Fibroblast of the aortic adventitia (primary cell): ENCODE measurements around the gene QSOX1. TPM values are rescaled to one million over a fixed set of nuclear protein-coding genes. Genes with fewer than 3 reads are reported as not detected.

Source experiments
- DNase-seq: peaks from one replicate; pipeline ENCODE4 v3.0.0-alpha.2; 2010; ENCODE audit warnings: low read depth
- H3K4me3 ChIP-seq: 2 replicates; pipeline ENCODE4 v1.5.1; 2011; ENCODE audit warnings: low read depth, mild to moderate bottlenecking, control low read depth, low read length, moderate library complexity
- total RNA-seq: library from RNA; depleted of rRNA; stranded (reverse); fragments of >200 nt; gene quantifications from 2 replicates; pipeline ENCODE4 v1.2.3, GENCODE V29; 2012; ENCODE audit warnings: low replicate concordance
- TF ChIP-seq, protein P1 (sequence below): IDR thresholded peaks from 2 replicates; pipeline ENCODE4 v1.5.1; 2011; ENCODE audit warnings: mild to moderate bottlenecking, low read length, control low read depth, inconsistent platforms; ENCODE audit not compliant: insufficient read depth

The QSOX1 gene
- total RNA-seq, 1 donor, result 261 TPM

DNA sequence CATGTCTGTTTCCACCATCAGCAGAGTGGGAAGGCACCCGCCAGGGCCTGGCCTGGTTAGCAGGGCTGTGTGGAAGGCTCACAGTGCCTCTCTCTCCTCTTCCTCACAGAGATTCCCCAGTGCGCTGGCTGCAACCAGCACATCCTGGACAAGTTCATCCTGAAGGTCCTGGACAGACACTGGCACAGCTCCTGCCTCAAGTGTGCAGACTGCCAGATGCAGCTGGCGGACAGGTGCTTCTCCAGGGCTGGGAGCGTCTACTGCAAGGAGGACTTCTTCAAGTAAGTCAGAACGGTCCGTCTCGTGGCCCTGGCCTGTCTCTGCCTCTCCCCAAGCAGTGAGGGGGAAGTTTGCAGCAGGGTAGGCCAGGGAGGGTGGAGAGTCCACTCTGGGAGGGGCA lies 93.5 kb downstream of the QSOX1 start:
- TF ChIP-seq, protein P1, sequence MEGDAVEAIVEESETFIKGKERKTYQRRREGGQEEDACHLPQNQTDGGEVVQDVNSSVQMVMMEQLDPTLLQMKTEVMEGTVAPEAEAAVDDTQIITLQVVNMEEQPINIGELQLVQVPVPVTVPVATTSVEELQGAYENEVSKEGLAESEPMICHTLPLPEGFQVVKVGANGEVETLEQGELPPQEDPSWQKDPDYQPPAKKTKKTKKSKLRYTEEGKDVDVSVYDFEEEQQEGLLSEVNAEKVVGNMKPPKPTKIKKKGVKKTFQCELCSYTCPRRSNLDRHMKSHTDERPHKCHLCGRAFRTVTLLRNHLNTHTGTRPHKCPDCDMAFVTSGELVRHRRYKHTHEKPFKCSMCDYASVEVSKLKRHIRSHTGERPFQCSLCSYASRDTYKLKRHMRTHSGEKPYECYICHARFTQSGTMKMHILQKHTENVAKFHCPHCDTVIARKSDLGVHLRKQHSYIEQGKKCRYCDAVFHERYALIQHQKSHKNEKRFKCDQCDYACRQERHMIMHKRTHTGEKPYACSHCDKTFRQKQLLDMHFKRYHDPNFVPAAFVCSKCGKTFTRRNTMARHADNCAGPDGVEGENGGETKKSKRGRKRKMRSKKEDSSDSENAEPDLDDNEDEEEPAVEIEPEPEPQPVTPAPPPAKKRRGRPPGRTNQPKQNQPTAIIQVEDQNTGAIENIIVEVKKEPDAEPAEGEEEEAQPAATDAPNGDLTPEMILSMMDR, result no peak
- DNase-seq, result no peak
- no peak overlapping the region for H3K4me3 ChIP-seq

DNA sequence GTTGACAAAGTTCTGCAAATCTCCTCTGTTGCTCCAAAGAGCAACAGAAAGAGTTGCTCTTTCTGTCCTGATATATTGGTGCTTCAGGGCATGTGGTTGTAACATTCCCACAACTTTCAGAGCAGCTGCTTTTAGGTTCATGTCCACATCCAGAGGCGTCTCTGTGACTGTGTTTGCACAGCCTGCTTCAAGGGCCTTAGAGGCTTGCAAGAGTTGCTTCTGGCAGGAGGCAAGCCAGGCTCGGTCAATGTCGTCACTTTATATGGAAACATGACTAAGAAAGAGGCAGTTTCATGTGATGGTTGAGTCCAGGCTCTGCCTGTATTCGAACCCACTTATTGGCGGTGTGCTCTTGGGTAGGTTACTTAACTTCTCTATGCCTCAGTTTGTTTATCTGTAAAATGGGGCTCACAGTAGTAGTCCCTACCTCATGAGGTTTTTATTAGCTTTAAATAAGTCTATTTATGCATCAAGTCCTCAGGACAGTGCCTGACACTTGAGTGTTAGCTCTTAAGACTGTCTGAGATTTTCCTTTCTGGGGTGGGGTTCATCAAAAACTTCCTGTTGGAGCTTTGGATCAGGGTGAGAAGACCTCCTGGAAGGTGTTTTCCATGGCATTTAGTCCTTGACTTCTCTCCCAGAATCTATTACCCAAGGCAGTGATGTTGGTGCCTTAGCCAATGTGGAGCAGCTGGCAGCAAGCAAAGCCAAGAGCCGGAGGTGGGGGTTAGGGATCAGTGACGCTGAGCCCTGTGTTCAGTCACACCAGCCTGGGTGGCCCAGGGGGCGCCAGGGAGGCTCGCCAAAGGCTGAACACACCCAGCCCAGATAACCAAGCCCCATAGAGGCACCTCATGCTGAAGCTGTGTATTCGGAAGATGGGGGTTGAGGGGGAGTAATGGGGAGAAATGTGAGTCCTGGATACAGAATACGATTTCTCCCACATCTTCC lies 94.3 kb downstream of the QSOX1 start:
- TF ChIP-seq, protein P1, result no peak
- DNase-seq, result peak; percentile 21
- no peak overlapping the region for H3K4me3 ChIP-seq

DNA sequence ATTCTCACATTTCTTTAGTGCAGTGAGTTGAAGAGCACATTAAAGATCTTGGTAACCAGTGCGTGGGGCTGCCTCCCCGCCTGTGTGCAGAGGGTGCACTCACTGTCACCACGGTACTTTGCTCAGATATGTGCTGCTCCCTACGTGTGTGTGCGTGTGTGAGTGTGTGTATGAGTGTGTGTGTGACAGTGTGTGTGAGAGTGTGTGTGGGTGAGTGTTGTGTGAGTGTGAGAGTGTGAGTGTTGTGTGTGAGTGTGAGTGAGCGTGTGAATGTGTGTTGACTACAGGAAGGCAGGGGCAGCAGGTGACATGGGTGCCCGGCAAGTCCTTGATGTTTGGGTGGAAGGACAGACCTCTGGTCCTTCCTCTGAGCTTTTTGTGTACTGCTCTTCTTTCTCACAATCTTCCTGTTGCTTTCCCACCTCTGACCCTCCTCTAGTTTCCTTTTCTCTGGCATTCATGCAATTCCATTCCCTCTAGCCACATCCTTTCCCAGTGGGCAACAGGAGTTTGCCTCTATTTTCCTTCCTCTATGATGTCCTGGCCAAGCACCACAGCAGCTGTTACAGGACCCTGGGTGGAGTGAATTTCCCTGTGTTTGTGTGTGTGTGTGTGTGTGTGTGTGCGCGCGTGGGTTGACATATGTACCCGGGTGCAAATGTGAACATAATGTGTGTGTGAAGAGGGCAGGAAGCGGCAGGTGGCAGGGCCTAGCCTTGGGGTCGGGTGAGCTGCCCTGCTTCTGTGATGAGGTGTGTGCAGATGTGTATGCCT lies 95.2 kb downstream of the QSOX1 start:
- no peak overlapping the region for H3K4me3 ChIP-seq
- TF ChIP-seq, protein P1, result no peak
- DNase-seq, result no peak

DNA sequence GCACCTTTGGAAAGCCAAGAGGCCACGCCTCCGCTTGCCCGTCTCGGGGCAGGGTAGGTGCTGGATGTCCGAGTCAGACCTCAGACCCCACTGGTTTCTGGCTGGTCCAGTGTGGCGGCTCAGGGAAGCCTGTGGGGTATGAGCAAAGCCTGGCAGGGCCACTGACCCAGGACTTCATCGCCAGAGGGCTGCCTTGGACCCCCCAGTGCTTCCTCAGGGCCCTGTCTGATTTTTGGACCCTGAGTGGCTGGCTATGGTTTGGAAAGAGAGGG lies 95.8 kb downstream of the QSOX1 start:
- no peak overlapping the region for H3K4me3 ChIP-seq
- TF ChIP-seq, protein P1, result no peak
- no peak for DNase-seq

DNA sequence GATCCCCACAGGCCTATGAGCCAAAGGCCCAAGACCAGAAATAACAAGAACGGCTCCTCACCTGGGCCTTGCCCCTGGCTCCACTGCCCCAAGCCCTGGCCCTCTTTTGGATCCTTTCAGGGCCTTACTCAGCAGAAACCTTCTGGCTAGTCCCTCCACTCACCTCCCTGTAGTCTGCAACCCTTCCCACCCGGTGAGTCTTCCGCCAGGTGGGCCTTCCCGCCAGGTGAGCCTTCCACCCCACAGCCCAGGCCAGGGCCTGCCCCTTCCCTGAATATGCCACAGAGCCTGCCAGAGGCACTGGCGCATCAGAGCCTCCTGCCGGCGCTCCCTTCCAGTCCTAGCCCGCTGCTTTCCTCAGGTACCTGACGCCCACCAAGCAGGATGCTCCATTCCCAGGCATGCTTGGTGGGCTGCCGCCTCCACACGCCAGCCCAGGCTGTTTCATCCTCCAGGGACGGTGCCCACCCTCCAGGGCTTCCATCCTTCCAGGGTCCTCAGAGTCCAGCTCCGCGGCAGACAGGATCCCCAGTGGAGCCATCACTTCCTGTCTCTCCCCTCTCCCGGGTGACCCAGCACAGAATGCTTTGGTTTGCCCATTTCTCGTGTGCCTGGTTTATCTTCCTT lies 96.3 kb downstream of the QSOX1 start:
- TF ChIP-seq, protein P1, result no peak
- no peak for DNase-seq
- H3K4me3 ChIP-seq, result no peak overlapping the region

DNA sequence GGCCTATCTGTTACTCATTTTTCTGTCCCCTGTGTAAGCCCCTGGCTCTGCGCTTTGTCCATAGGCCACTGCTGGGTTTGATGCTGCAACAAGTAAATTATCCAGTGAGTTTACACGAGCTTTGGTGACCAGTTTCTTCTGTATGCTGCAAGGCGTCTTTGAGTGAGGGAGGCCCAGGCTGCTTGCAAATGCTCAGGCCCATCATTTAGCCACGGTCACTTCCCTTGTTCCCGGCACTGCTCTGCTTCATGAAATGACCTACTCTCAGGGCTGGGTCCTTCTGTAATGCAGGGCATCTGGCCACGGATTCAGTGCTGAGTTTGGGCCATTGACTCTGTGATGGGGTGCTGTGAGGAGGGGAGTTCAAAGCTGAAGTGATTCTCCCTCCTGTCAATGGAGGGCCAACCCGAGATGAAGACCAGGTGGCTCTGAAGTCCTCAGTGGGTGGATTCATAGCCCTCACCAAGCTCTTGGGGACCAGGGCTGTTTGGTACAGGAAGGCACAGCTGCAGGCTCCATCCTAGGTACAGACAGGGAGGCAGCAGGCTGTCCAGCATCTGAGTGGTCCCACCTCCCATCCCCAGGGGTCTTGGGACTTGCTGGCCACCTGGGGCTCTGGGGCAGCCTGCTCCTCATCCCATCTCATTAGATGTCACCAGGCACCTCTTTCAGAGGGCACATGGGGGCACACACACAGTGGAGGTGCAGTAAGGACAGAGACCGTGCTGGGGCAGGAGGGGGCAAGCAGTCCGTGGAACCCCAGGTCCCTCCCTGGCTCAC lies 97.0 kb downstream of the QSOX1 start:
- TF ChIP-seq, protein P1, result no peak
- H3K4me3 ChIP-seq, result no peak overlapping the region
- no peak for DNase-seq
